IMR-90 (cell line): ENCODE measurements around the gene ARL8B. TPM values are rescaled to one million over a fixed set of nuclear protein-coding genes. Genes with fewer than 3 reads are reported as not detected.
A peak's percentile ranks its signal among the peaks of the same experiment; 100 is the strongest.

Experiments used
- ATAC-seq: fragments of 200-7000 bp; cut with Tn5 transposase; 2 replicates; pipeline ENCODE4 v1.9.1; 2020; ENCODE audit warnings: low read depth, mild to moderate bottlenecking, moderate library complexity
- BruUV-seq: library from RNA; stranded (reverse); fragments of 400-500 nt; replicated peaks from 2 replicates; lab custom pipeline; 2021; lab: Mats Ljungman, UMichigan
- CTCF ChIA-PET: fragments of 300-600 bp; formaldehyde crosslinking; extraction: SDS; loops from one replicate; lab custom pipeline; 2021; ENCODE audit warnings: antibody characterized with exemption; lab: Yijun Ruan, JAX
- POLR2A ChIA-PET: fragments of 300-600 bp; sonication (Branson Sonifier 250); formaldehyde crosslinking; loops from one replicate; lab custom pipeline; 2022; ENCODE audit warnings: antibody characterized with exemption; ENCODE audit not compliant: unreplicated experiment; lab: Charles Lee
- DNase-seq: peaks from one replicate; pipeline ENCODE4 v3.0.0; 2013
- H2AFZ ChIP-seq: replicated peaks from 2 replicates; pipeline ENCODE3; 2013; ENCODE audit warnings: low read length, mild to moderate bottlenecking; ENCODE audit not compliant: poor library complexity
- H2AK5ac ChIP-seq: 2 replicates; pipeline ENCODE4 v1.6.1; 2013; ENCODE audit warnings: low read depth, low read length, inconsistent platforms
- H2AK9ac ChIP-seq: replicated peaks from 2 replicates; pipeline ENCODE3; 2013; ENCODE audit warnings: mild to moderate bottlenecking, low read depth, low read length, moderate library complexity; ENCODE audit not compliant: poor library complexity
- H2BK120ac ChIP-seq: 2 replicates; pipeline ENCODE4 v1.6.1; 2013; ENCODE audit warnings: low read depth, low read length, inconsistent platforms
- H2BK15ac ChIP-seq: 3 replicates; pipeline ENCODE4 v1.6.1; 2013; ENCODE audit warnings: low read depth, low read length, inconsistent platforms
- H2BK20ac ChIP-seq: 2 replicates; pipeline ENCODE4 v1.6.1; 2013; ENCODE audit warnings: low read depth, mild to moderate bottlenecking, inconsistent platforms, low read length, moderate library complexity
- H2BK5ac ChIP-seq: 2 replicates; pipeline ENCODE4 v1.6.1; 2013; ENCODE audit warnings: mild to moderate bottlenecking, low read depth, low read length, inconsistent platforms; ENCODE audit not compliant: poor library complexity, severe bottlenecking
- H3K14ac ChIP-seq: replicated peaks from 2 replicates; pipeline ENCODE4 v1.6.1; 2013; ENCODE audit warnings: low read depth, low read length, inconsistent platforms
- H3K18ac ChIP-seq: 2 replicates; pipeline ENCODE4 v1.6.1; 2013; ENCODE audit warnings: low read depth, low read length, control low read depth
- H3K23ac ChIP-seq: 2 replicates; pipeline ENCODE4 v1.6.1; 2013; ENCODE audit warnings: low read depth, low read length, inconsistent platforms
- H3K27ac ChIP-seq: 2 replicates; pipeline ENCODE4 v1.5.1; 2013; ENCODE audit warnings: mild to moderate bottlenecking, control low read depth, low read length; ENCODE audit not compliant: insufficient read depth
- H3K27me3 ChIP-seq: 2 replicates; pipeline ENCODE4 v1.6.1; 2013; ENCODE audit warnings: low read length; ENCODE audit not compliant: control insufficient read depth, insufficient read depth
- H3K36me3 ChIP-seq: 2 replicates; pipeline ENCODE4 v1.6.1; 2013; ENCODE audit warnings: low read length, mixed read lengths; ENCODE audit not compliant: control insufficient read depth, insufficient read depth
- H3K4ac ChIP-seq: 2 replicates; pipeline ENCODE4 v1.6.1; 2013; ENCODE audit warnings: low read depth, low read length, inconsistent platforms
- H3K4me1 ChIP-seq: 2 replicates; pipeline ENCODE4 v1.6.1; 2013; ENCODE audit warnings: low read length, mixed read lengths; ENCODE audit not compliant: control insufficient read depth, insufficient read depth
- H3K4me2 ChIP-seq: 2 replicates; pipeline ENCODE4 v1.6.1; 2013; ENCODE audit warnings: low read depth, mild to moderate bottlenecking, control low read depth, low read length, moderate library complexity
- H3K4me3 ChIP-seq: 2 replicates; pipeline ENCODE4 v1.5.1; 2013; ENCODE audit warnings: low read depth, mild to moderate bottlenecking, control low read depth, low read length, moderate library complexity; ENCODE audit not compliant: insufficient read depth
- H3K56ac ChIP-seq: 2 replicates; pipeline ENCODE4 v1.6.1; 2013; ENCODE audit warnings: low read length, inconsistent platforms; ENCODE audit not compliant: insufficient read depth; ENCODE audit errors: extremely low read depth
- H3K79me1 ChIP-seq, 2 experiments: 2 replicates each; pipeline ENCODE4 v1.6.1; 2013; ENCODE audit warnings: low read length in 2 of 2, inconsistent platforms in 1 of 2, low read depth in 1 of 2
- H3K9ac ChIP-seq: 2 replicates; pipeline ENCODE4 v1.6.1; 2013; ENCODE audit warnings: low read depth, low read length, control low read depth
- H3K9me1 ChIP-seq: 2 replicates; pipeline ENCODE4 v1.6.1; 2013; ENCODE audit warnings: low read length, inconsistent platforms; ENCODE audit not compliant: insufficient read depth
- H3K9me3 ChIP-seq: 2 replicates; pipeline ENCODE4 v1.6.1; 2013; ENCODE audit warnings: low read length; ENCODE audit not compliant: control insufficient read depth, insufficient read depth
- H4K20me1 ChIP-seq: 2 replicates; pipeline ENCODE4 v1.6.1; 2013; ENCODE audit warnings: low read length, inconsistent platforms; ENCODE audit not compliant: insufficient read depth
- H4K5ac ChIP-seq: 2 replicates; pipeline ENCODE4 v1.6.1; 2013; ENCODE audit warnings: mild to moderate bottlenecking, low read depth, low read length, control low read depth
- H4K8ac ChIP-seq, 2 experiments: 2 replicates each; pipeline ENCODE4 v1.6.1; 2013; ENCODE audit warnings: low read depth in 2 of 2, low read length in 2 of 2, control low read depth in 1 of 2, inconsistent platforms in 1 of 2
- H4K91ac ChIP-seq: 2 replicates; pipeline ENCODE4 v1.6.1; 2013; ENCODE audit warnings: low read depth, low read length, inconsistent platforms; ENCODE audit not compliant: insufficient read depth
- CHD1 ChIP-seq: IDR thresholded peaks from 2 replicates; pipeline ENCODE4 v1.6.1; 2012; ENCODE audit warnings: low read depth, low read length, improper control_type of control experiment
- ELK1 ChIP-seq: fragments of 150-350 bp; IDR thresholded peaks from 2 replicates; pipeline ENCODE4 v1.6.1; 2016; ENCODE audit warnings: low read depth, mild to moderate bottlenecking, low read length, moderate library complexity, borderline replicate concordance
- NFE2L2 ChIP-seq: fragments of 150-350 bp; IDR thresholded peaks from 2 replicates; pipeline ENCODE4 v1.6.1; 2016; ENCODE audit warnings: low read depth, mild to moderate bottlenecking, low read length
- POLR2A ChIP-seq: IDR thresholded peaks from 2 replicates; pipeline ENCODE4 v1.6.1; 2012; ENCODE audit warnings: mild to moderate bottlenecking, low read depth, low read length
- USF2 ChIP-seq: fragments of 150-350 bp; IDR thresholded peaks from 2 replicates; pipeline ENCODE4 v1.6.1; 2017; ENCODE audit warnings: mild to moderate bottlenecking, antibody characterized with exemption, low read length, low read depth
- WGBS, 2 experiments: methylation state at CpG; one replicate each; pipeline versions ENCODE4 v1.1.5 to v1.1.7; 2013; ENCODE audit warnings: missing lambda C conversion rate in 2 of 2; ENCODE audit not compliant: insufficient read length in 1 of 2; ENCODE audit errors: extremely low coverage in 2 of 2; 5-methylcytosine and 5-hydroxymethylcytosine counted together
- dilution Hi-C: fragments of 300-500 bp; cut with HindIII; formaldehyde crosslinking; loops from one replicate; pipeline ENCODE4 v1.14.3; 2018; ENCODE audit warnings: low sequenced_read_pairs; ENCODE audit not compliant: unreplicated experiment
- in situ Hi-C: fragments of 300-500 bp; cut with MboI; formaldehyde crosslinking; loops from 3 replicates; pipeline ENCODE4 v1.14.3; 2019; ENCODE audit warnings: low sequenced_read_pairs, inconsistent platforms, mixed read lengths
- intact Hi-C: fragments of 100-400 bp; cut with micrococcal nuclease; formaldehyde crosslinking; loops from 2 replicates; pipeline ENCODE4 v1.10.0; 2022
- polyA plus RNA-seq, 3 experiments: library from polyadenylated mRNA; depleted of rRNA; stranded (reverse); fragments of >200 nt; gene quantifications; 2 replicates each; pipeline ENCODE4 v1.2.3, GENCODE V29; 2012; ENCODE audit warnings: low replicate concordance in 1 of 3
- total RNA-seq: library from RNA; depleted of rRNA; stranded (reverse); fragments of >200 nt; gene quantifications from 2 replicates; pipeline ENCODE4 v1.2.3, GENCODE V29; 2012

The ARL8B gene
- total and polyA plus RNA-seq, 2 of the 4 experiments (the other 2 are of a cell fraction), result 32.3 to 47.0 TPM

- H2BK20ac ChIP-seq, result no peak overlapping the region
- H3K14ac ChIP-seq, result peak overlapping the region; percentile 32; the same call in 1 of the 2 replicates
- in situ Hi-C loops (no loop called here), dilution Hi-C loops (no loop called here), intact Hi-C loops (loop anchor here (5.0 kb wide), 1 partner anchor 34 kb away; no protein-coding TSS in a partner anchor)
- H3K36me3 ChIP-seq, result no peaks in the 10 kb centered on the region
- peak overlapping the region; percentile 52; the same call in 1 of the 2 replicates for H3K4me2 ChIP-seq
- peaks cover 13% of the 10 kb centered on the region; the same call in 1 of the 2 replicates for H3K9me1 ChIP-seq
- no peak overlapping the region for H3K56ac ChIP-seq
- no TSS peak for BruUV-seq
- H3K4me1 ChIP-seq, result peaks cover 10% of the 10 kb centered on the region
- H4K8ac ChIP-seq, result no peak overlapping the region
- ChIA-PET CTCF (interaction anchor here (1.3 kb wide), 1 partner anchor 17 kb away, joined by 3 read pairs; no protein-coding TSS in a partner anchor), POLR2A (no interaction called here)
- peak; percentile 46 for ATAC-seq
- no peak overlapping the region for H3K9ac ChIP-seq
- no peak for DNase-seq
- H3K9me3 ChIP-seq, result no peaks in the 10 kb centered on the region
- peak overlapping the region; percentile 8; the same call in 1 of the 2 replicates for H3K23ac ChIP-seq
- no peak overlapping the region for H4K91ac ChIP-seq
- peaks cover 64% of the 10 kb centered on the region for H4K20me1 ChIP-seq
- H3K27ac ChIP-seq, result no peak overlapping the region
- no peak overlapping the region for H4K5ac ChIP-seq
- H2BK120ac ChIP-seq, result no peak overlapping the region
- H3K4me3 ChIP-seq, result no peak overlapping the region
- peaks cover 10 to 64% of the 10 kb centered on the region in 2 experiments for H3K79me1 ChIP-seq
- H2AFZ ChIP-seq, result no peak overlapping the region
- H3K27me3 ChIP-seq, result no peaks in the 10 kb centered on the region
- H2BK5ac ChIP-seq, result peak overlapping the region; percentile 57
- H2BK15ac ChIP-seq, result no peak overlapping the region
- no peak overlapping the region for H3K18ac ChIP-seq
- H3K4ac ChIP-seq, result no peak overlapping the region
- TF ChIP-seq USF2 (no peak), CHD1 (no peak), NFE2L2 (no peak), POLR2A (no peak), ELK1 (no peak)
- 0% methylated on average over 1 of the region's 4 CpGs; no CpG with 5 or more reads in 1 of the 2 experiments for WGBS, 2 experiments
- H2AK9ac ChIP-seq, result no peak overlapping the region
- H2AK5ac ChIP-seq, result no peak overlapping the region
Measured at GRCh38 chr3:5160940-5161858, 39.1 kb downstream of the ARL8B start.
